ENCODE data around the gene PLXNA3.

- TF ChIP-seq CTCF (conservative IDR thresholded peaks at IDR 0.05 in 1 of 2, IDR thresholded peaks at IDR 0.05 in 1 of 2; ENCODE audit: extremely low read depth in 1 of 2, insufficient read depth in 1 of 2, low read depth in 1 of 2, low read length in 2 of 2): no peak
- TF ChIP-seq EZH2 (IDR thresholded peaks at IDR 0.05; ENCODE audit: borderline replicate concordance, low read length): no peak
These were observed 30.4 kb downstream of the PLXNA3 start for GRCh38 chrX:154488336-154489075.

All from mammary epithelial cell (primary cell).